Heart left ventricle (tissue), 13 donors: ENCODE measurements around the gene EDA.

Experiments
- CTCF ChIP-seq, 12 donors: fragments of 200-600 bp; sonication (generic) in 4 of 12; IDR thresholded peaks; one replicate each; pipeline versions ENCODE4 v1.5.0 to v1.8.0; 2018 to 2022; ENCODE audit warnings: antibody characterized with exemption in 12 of 12, mild to moderate bottlenecking in 5 of 12
- POLR2A ChIP-seq, 2 donors: fragments of 450-650 bp; IDR thresholded peaks; one replicate each; pipeline ENCODE4 v1.6.1; 2017; ENCODE audit warnings: antibody characterized with exemption in 2 of 2, mild to moderate bottlenecking in 2 of 2, moderate library complexity in 2 of 2
- donor health status: ischemic (EF 13 %, LVEDD 7.1; RV severe dilation, severe dysfunction).
- donor health status: DM: no; HTN: yes; CAD: no.
- donor health status: DM: no; HTN: no; CAD: no.
- donor health status: ischemic (EF 25% LVEDD 6.9; RV normal size, moderate dysfunction).
- donor health status: ischemic (EF 25% LVEDD 5.7; RV mildly dilated, moderate dysfunction).
- donor health status: ischemic (EF 35%, LVEDD 5.7; RV mildly dilated, moderate dysfunction).
- donor health status: nonischemic (EF 11% LVEDD 7.7; RV severe dilation, severe dysfunction).
- donor health status: DM: yes; HTN: yes; CAD: no.
- donor health status: PGD.
- donor health status: ischemic (EF 29% LVEDD 5.4; RV normal size, mild dysfunction).
- donor health status: nonischemic (EF 23%, LVEDD 6.1; RV moderate dilation, normal function).

GRCh38 chrX:69987691-69988090 lies 371.8 kb downstream of the EDA start:
- TF ChIP-seq CTCF (IDR thresholded peaks at IDR 0.05): no peak
- TF ChIP-seq POLR2A (IDR thresholded peaks at IDR 0.05): no peak
